ENCODE data around the gene RTTN. TPM values are rescaled to one million over a fixed set of nuclear protein-coding genes. Genes with fewer than 3 reads are reported as not detected.
"Not testable (repeated sequence)": the region's sequence is repeated elsewhere in the genome, so short reads cannot be mapped to it uniquely, and the experiment has no call there.

Gene RTTN
- total RNA-seq: 10 to 100 TPM; 27.0 to 27.2 TPM

DNA sequence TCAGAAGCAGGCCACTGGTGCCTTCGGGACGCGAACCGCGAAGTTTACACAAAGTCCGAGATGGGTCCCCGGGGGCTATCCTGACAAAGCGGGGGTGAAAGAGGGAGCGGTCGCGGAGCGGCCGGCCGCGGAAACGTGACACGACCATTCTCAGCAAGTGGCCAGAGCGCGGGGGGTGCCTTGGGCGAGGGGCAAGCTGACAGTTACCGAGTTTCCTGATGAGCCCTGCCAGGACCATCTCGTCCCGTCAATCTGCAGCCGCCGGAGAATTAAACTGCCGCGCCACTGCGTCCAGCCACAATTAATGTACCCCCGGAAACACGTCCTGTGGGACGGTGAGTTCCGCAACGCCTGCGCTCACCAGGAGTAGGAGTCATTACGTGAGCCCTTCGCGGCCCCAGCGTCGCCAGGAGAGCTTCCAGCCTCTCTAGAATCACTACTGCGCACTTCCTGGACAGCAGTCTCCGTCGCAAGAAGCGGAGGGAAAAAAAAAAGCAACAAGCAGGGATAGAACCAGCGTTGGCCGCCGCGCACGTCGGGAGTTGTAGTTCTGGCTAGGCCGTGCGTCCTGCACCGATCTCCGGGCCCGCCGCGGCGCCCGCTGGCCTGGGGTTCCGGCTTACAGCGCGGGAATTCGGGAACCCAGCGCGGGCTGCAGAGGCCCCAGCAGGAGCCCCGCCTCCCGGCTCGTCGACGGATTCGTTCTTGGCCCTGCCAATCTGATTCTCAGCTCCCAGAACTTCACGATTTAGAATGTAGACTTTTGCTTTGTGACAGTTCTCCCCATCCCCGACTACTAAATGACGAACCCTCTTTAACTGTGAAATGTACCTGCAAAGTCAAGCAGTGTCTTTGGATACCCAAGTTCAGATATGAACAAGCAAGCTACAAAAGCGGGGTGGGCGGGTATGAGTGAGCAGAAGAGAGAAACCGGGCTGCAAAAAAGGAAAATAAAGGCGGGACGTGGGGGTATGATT lies at the start of gene RTTN:
TSS of gene RTTN (minus strand) at position 267 of the 977 bp plus-strand sequence. CDS start at position 238, 29 bp downstream.
- H3K4me3 Mint-ChIP-seq: peak within 1 kb of the TSS; percentile 93
- H3K27ac Mint-ChIP-seq: peak within 1 kb of the TSS; percentile 99
- H3K36me3 Mint-ChIP-seq (ENCODE audit: low read depth): peaks cover 13% of the 10 kb centered on the region
- peaks cover 2% of the 10 kb centered on the region for H3K27me3 Mint-ChIP-seq
- ChIA-PET CTCF (interaction anchor here (1.8 to 2.2 kb wide), 2 partner anchors 10 to 228 kb away, joined by 9 to 20 read pairs; no protein-coding TSS in a partner anchor), POLR2A (interaction anchor here (0.5 to 1.8 kb wide), 4 partner anchors 11 to 264 kb away, joined by 3 to 9 read pairs (median 3); no protein-coding TSS in a partner anchor)
- no peaks in the 10 kb centered on the region for H3K9me3 Mint-ChIP-seq
- intact Hi-C loops (cut with micrococcal nuclease): loop anchor here (5.0 kb wide), 1 partner anchor 1488 kb away; the partner anchor contains the start of gene TMX3
- DNase-seq (peak; percentile 93), ATAC-seq (peak; percentile 95)
- peaks cover 27% of the 10 kb centered on the region for H3K4me1 Mint-ChIP-seq (ENCODE audit: low read depth)
- TF ChIP-seq, protein P1, sequence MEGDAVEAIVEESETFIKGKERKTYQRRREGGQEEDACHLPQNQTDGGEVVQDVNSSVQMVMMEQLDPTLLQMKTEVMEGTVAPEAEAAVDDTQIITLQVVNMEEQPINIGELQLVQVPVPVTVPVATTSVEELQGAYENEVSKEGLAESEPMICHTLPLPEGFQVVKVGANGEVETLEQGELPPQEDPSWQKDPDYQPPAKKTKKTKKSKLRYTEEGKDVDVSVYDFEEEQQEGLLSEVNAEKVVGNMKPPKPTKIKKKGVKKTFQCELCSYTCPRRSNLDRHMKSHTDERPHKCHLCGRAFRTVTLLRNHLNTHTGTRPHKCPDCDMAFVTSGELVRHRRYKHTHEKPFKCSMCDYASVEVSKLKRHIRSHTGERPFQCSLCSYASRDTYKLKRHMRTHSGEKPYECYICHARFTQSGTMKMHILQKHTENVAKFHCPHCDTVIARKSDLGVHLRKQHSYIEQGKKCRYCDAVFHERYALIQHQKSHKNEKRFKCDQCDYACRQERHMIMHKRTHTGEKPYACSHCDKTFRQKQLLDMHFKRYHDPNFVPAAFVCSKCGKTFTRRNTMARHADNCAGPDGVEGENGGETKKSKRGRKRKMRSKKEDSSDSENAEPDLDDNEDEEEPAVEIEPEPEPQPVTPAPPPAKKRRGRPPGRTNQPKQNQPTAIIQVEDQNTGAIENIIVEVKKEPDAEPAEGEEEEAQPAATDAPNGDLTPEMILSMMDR (IDR thresholded peaks at IDR 0.05): no peak

GRCh38 chr18:70250781-70251180 lies 45.3 kb upstream of the RTTN start:
- ATAC-seq (no peak), DNase-seq (no peak)
- H3K4me3 Mint-ChIP-seq: no peak overlapping the region
- H3K9me3 Mint-ChIP-seq: no peaks in the 10 kb centered on the region
- ChIA-PET CTCF (no interaction called here), POLR2A (no interaction called here)
- no peak overlapping the region for H3K27ac Mint-ChIP-seq
- no peaks in the 10 kb centered on the region for H3K36me3 Mint-ChIP-seq (ENCODE audit: low read depth)
- intact Hi-C loops (cut with micrococcal nuclease): no loop called here
- no peaks in the 10 kb centered on the region for H3K4me1 Mint-ChIP-seq (ENCODE audit: low read depth)
- H3K27me3 Mint-ChIP-seq: peaks cover 3% of the 10 kb centered on the region
- TF ChIP-seq, protein P1 (IDR thresholded peaks at IDR 0.05): no peak

DNA sequence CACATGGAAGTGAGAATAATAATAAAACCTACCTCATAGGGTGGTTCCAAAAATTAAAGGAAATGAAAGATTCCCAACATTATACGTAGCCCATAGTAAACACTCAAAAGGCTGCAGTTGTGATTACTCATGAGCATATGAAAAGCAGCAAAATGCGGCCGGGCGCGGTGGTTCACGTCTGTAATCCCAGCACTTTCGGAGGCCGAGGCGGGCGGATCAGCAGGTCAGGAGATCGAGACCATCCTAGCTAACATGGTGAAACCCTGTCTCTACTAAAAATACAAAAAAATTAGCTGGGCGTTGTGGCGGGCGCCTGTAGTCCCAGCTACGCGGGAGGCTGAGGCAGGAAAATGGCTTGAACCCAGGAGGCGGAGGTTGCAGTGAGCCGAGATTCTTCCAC lies 44.4 kb upstream of the RTTN start:
- H3K4me3 Mint-ChIP-seq; CTCF ChIA-PET; H3K27ac Mint-ChIP-seq; POLR2A ChIA-PET; intact Hi-C loops (cut with micrococcal nuclease); ATAC-seq; H3K27me3 Mint-ChIP-seq; H3K36me3 Mint-ChIP-seq (ENCODE audit: low read depth); DNase-seq; H3K4me1 Mint-ChIP-seq (ENCODE audit: low read depth); H3K9me3 Mint-ChIP-seq: not testable (repeated sequence)

- H3K4me3 Mint-ChIP-seq: no peak overlapping the region
- H3K9me3 Mint-ChIP-seq: no peaks in the 10 kb centered on the region
- TF ChIP-seq, protein P1 (IDR thresholded peaks at IDR 0.05): no peak
- DNase-seq (no peak), ATAC-seq (no peak)
- ChIA-PET CTCF (no interaction called here), POLR2A (no interaction called here)
- H3K4me1 Mint-ChIP-seq (ENCODE audit: low read depth): no peaks in the 10 kb centered on the region
- no peaks in the 10 kb centered on the region for H3K36me3 Mint-ChIP-seq (ENCODE audit: low read depth)
- H3K27me3 Mint-ChIP-seq: peaks cover 3% of the 10 kb centered on the region
- intact Hi-C loops (cut with micrococcal nuclease): no loop called here
- no peak overlapping the region for H3K27ac Mint-ChIP-seq
Observed at GRCh38 chr18:70249118-70249517, 43.6 kb upstream of the RTTN start.

GRCh38 chr18:70246061-70246466 lies 40.6 kb upstream of the RTTN start:
- TF ChIP-seq, protein P1 (IDR thresholded peaks at IDR 0.05): no peak
- no peaks in the 10 kb centered on the region for H3K9me3 Mint-ChIP-seq
- peaks cover 4% of the 10 kb centered on the region for H3K27me3 Mint-ChIP-seq
- H3K4me3 Mint-ChIP-seq: no peak overlapping the region
- intact Hi-C loops (cut with micrococcal nuclease): no loop called here
- DNase-seq: no peak
- no peak overlapping the region for H3K27ac Mint-ChIP-seq
- CTCF ChIA-PET: no interaction called here
- POLR2A ChIA-PET: no interaction called here
- H3K36me3 Mint-ChIP-seq (ENCODE audit: low read depth): no peaks in the 10 kb centered on the region
- H3K4me1 Mint-ChIP-seq (ENCODE audit: low read depth): no peaks in the 10 kb centered on the region
- ATAC-seq: no peak

Data from activated CD8-positive, alpha-beta T cell treated with anti-CD3 and anti-CD28 coated beads for 36 hours (primary cell).